ENCODE measurements around the gene PXDN. TPM values are rescaled to one million over a fixed set of nuclear protein-coding genes. Genes with fewer than 3 reads are reported as not detected.

The PXDN gene
- total RNA-seq, 4 donors from 2014 or later = 9.0 to 46.2 (median 18.5) TPM

- Histone ChIP-seq H3K36me3 (no peaks in the 10 kb centered on the region), H3K27me3 (no peaks in the 10 kb centered on the region), H3K27ac (no peak overlapping the region), H3K4me3 (no peak overlapping the region), H3K4me1 (peaks cover 0 to 5% (median 0%) of the 10 kb centered on the region in 4 donors), H3K9me3 (no peaks in the 10 kb centered on the region)
- TF ChIP-seq EP300 (IDR thresholded peaks at IDR 0.05; ENCODE audit: low read depth) = no peak
- no peak for TF ChIP-seq POLR2A (IDR thresholded peaks at IDR 0.05)
- TF ChIP-seq POLR2AphosphoS5 (IDR thresholded peaks at IDR 0.05) = no peak
- TF ChIP-seq CTCF (IDR thresholded peaks at IDR 0.05) = no peak
- 90% methylated on average over 22 of the region's 22 CpGs; no CpG with 5 or more reads in 1 of the 2 donors for WGBS, 2 donors (ENCODE audit: low coverage in 1 of 2)
- intact Hi-C loops (cut with DNase I; ENCODE audit: low total_unique reads) (no loop called here), in situ Hi-C loops (cut with MboI; ENCODE audit: low pct_ligation_motif_present in 1 of 4, low pct_unique_long_range_greater_than_20kb in 1 of 4, low sequenced_read_pairs in 3 of 4) (loop anchor here in 3 of 4 donors (25.0 kb wide), 2 partner anchors 154 to 179 kb away; partner anchors contain the start of gene PXDN (in 2 of the 3))
- no peak for DNase-seq
Observed at GRCh38 chr2:1582891-1583341, 161.4 kb downstream of the PXDN start.

GRCh38 chr2:1581965-1582625 is 162.2 kb downstream of the PXDN start:
- no peak overlapping the region for H3K27ac ChIP-seq
- H3K4me3 ChIP-seq = no peak overlapping the region
- H3K9me3 ChIP-seq = no peaks in the 10 kb centered on the region
- no peaks in the 10 kb centered on the region for H3K27me3 ChIP-seq
- no peak for DNase-seq
- no peaks in the 10 kb centered on the region for H3K36me3 ChIP-seq
- TF ChIP-seq POLR2A (IDR thresholded peaks at IDR 0.05) = no peak
- no peak for TF ChIP-seq CTCF (IDR thresholded peaks at IDR 0.05)
- no peak for TF ChIP-seq POLR2AphosphoS5 (IDR thresholded peaks at IDR 0.05)
- no peak for TF ChIP-seq EP300 (IDR thresholded peaks at IDR 0.05; ENCODE audit: low read depth)
- intact Hi-C loops (cut with DNase I; ENCODE audit: low total_unique reads) = no loop called here
- 77 to 88% methylated on average over 8 to 10 of the region's 10 CpGs for WGBS, 2 donors (ENCODE audit: low coverage in 1 of 2)
- in situ Hi-C loops (cut with MboI; ENCODE audit: low pct_ligation_motif_present in 1 of 4, low pct_unique_long_range_greater_than_20kb in 1 of 4, low sequenced_read_pairs in 3 of 4) = loop anchor here in 3 of 4 donors (25.0 kb wide), 2 partner anchors 155 to 180 kb away; partner anchors contain the start of gene PXDN (in 2 of the 3)
- peaks cover 0 to 3% (median 0%) of the 10 kb centered on the region in 4 donors for H3K4me1 ChIP-seq
